LHCN-M2 (cell line): ENCODE results near the gene KCNIP1. TPM values are rescaled to one million over a fixed set of nuclear protein-coding genes. Genes with fewer than 3 reads are reported as not detected.

Experiments used
- DNase-seq: peaks from one replicate; pipeline ENCODE4 v3.0.0-alpha.2; 2012; ENCODE audit warnings: low read depth
- total RNA-seq: library from RNA; depleted of rRNA; stranded (reverse); fragments of >200 nt; gene quantifications from 2 replicates; pipeline ENCODE4 v1.2.3, GENCODE V29; 2014; rRNA removed

KCNIP1 gene
- total RNA-seq, 1 experiment from 2014 or later: not detected

- no peak for DNase-seq
Observed at GRCh38 chr5:170771496-170771895, 267.7 kb downstream of the KCNIP1 start.

GRCh38 chr5:170773024-170773985, 269.5 kb downstream of the KCNIP1 start:
- no peak for DNase-seq

DNA sequence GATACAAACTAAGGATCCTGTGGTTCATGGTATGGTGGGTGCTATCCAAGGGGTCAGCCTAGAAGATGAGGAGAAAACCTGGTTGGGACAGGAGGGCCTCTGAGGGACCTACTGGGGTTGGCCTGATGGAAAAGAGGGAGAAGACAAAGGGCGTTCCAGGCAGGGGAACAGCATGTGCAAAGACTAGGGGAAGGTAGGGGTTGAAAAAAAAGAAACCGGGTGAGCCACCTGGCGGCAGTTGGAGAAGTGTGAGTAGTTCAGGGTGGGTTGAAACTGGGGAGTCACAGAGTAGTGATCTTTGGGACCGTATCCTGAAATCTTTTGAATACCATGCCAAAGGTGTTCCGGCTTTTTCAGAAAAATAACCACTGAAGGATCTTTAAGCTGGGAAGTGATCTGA, 271.0 kb downstream of the KCNIP1 start:
- DNase-seq: no peak

GRCh38 chr5:170781946-170782345, 278.1 kb downstream of the KCNIP1 start:
- no peak for DNase-seq

GRCh38 chr5:170782438-170782837, 278.6 kb downstream of the KCNIP1 start:
- DNase-seq: no peak

GRCh38 chr5:170783498-170784247, 279.9 kb downstream of the KCNIP1 start, which contains the start of gene GABRP:
Gene GABRP (plus strand): TSS chr5:170783725. CDS start chr5:170788616, 4,891 bp downstream.
- DNase-seq: no peak

GRCh38 chr5:170785416-170785815, 281.6 kb downstream of the KCNIP1 start:
- no peak for DNase-seq

Other genes starting within 250 kb of the KCNIP1 start
- not detected in 2 replicates for gene LCP2, start 206.2 kb upstream of the KCNIP1 start, total RNA-seq
- gene KCNMB1, start 114.7 kb upstream of the KCNIP1 start, total RNA-seq: not detected in 2 replicates